Muscle of leg (tissue), 9 donors: Measurements from ENCODE around the gene ANKRD30B. TPM values are rescaled to one million over a fixed set of nuclear protein-coding genes. Genes with fewer than 3 reads are reported as not detected.

ENCODE experiments used
- polyA plus RNA-seq, 8 donors: library from polyadenylated mRNA; unstranded; fragments of 120-200 nt; gene quantifications; one replicate each; pipeline versions ENCODE4 v1.2.1 to v1.2.3, GENCODE V29; 2013; ENCODE audit warnings: inconsistent platforms in 1 of 8, low replicate concordance in 1 of 8; ENCODE audit not compliant: insufficient read length in 8 of 8, insufficient read depth in 1 of 8
- total RNA-seq: library from RNA; stranded (reverse); fragments of 120-200 nt; gene quantifications from one replicate; pipeline ENCODE4 v1.2.4, GENCODE V29; 2013

Gene ANKRD30B
- total and polyA plus RNA-seq, 9 donors: under 0.01 to 0.09 (median 0.06) TPM; not detected in 6

Other genes starting within 250 kb of the ANKRD30B start
- gene POTEC, start 204.6 kb upstream of the ANKRD30B start, total RNA-seq: not detected
- gene POTEC, start 204.6 kb upstream of the ANKRD30B start, polyA plus RNA-seq: under 1 TPM in 2 of 8 donors, not detected in 6; 0.03 to 0.04 TPM